DOHH2 (cell line): ENCODE data around the gene BANP.

Experiments used
- EZH2phosphoT487 ChIP-seq: fragments of 200-600 bp; sonication (generic); IDR thresholded peaks from 2 replicates; pipeline ENCODE4 v1.6.1; 2017; ENCODE audit warnings: borderline replicate concordance, mild to moderate bottlenecking, antibody characterized with exemption, low read length, moderate library complexity, mixed read lengths
- TF ChIP-seq, protein P1 (sequence below): fragments of 200-600 bp; sonication (generic); IDR thresholded peaks from one replicate; pipeline ENCODE4 v1.5.1; 2014; ENCODE audit warnings: antibody characterized with exemption, mild to moderate bottlenecking, low read depth, low read length; ENCODE audit not compliant: poor library complexity, severe bottlenecking

GRCh38 chr16:87982581-87983041 is 31.4 kb downstream of the BANP start:
- TF ChIP-seq, protein P1, sequence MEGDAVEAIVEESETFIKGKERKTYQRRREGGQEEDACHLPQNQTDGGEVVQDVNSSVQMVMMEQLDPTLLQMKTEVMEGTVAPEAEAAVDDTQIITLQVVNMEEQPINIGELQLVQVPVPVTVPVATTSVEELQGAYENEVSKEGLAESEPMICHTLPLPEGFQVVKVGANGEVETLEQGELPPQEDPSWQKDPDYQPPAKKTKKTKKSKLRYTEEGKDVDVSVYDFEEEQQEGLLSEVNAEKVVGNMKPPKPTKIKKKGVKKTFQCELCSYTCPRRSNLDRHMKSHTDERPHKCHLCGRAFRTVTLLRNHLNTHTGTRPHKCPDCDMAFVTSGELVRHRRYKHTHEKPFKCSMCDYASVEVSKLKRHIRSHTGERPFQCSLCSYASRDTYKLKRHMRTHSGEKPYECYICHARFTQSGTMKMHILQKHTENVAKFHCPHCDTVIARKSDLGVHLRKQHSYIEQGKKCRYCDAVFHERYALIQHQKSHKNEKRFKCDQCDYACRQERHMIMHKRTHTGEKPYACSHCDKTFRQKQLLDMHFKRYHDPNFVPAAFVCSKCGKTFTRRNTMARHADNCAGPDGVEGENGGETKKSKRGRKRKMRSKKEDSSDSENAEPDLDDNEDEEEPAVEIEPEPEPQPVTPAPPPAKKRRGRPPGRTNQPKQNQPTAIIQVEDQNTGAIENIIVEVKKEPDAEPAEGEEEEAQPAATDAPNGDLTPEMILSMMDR: no peak
- TF ChIP-seq EZH2phosphoT487: no peak
